HCT116 (cell line): ENCODE measurements around the gene AK4. TPM values are rescaled to one million over a fixed set of nuclear protein-coding genes. Genes with fewer than 3 reads are reported as not detected.
A peak's percentile ranks its signal among the peaks of the same experiment; 100 is the strongest.
"Not testable (repeated sequence)": the region's sequence is repeated elsewhere in the genome, so short reads cannot be mapped to it uniquely, and the experiment has no call there.

Experiments used
- ATAC-seq: fragments of 200-7000 bp; cut with Tn5 transposase; 2 replicates; pipeline ENCODE4 v1.9.1; 2020; ENCODE audit warnings: mild to moderate bottlenecking, moderate library complexity
- BruUV-seq: library from RNA; stranded (reverse); fragments of 400-500 nt; replicated peaks from 2 replicates; lab custom pipeline; 2021; lab: Mats Ljungman, UMichigan
- CTCF ChIA-PET: fragments of 300-600 bp; sonication (Branson Sonifier 250); formaldehyde crosslinking; loops from one replicate; lab custom pipeline; 2021; ENCODE audit warnings: antibody characterized with exemption; lab: Charles Lee
- POLR2A ChIA-PET: fragments of 300-600, 350-600 bp; sonication (Branson Sonifier 250); formaldehyde crosslinking; loops from one replicate; lab custom pipeline; 2021; ENCODE audit warnings: antibody characterized with exemption; lab: Charles Lee
- RAD21 ChIA-PET, 2 experiments: fragments of 300-600 bp; sonication (Branson Sonifier 250); formaldehyde crosslinking; loops; one replicate each; lab custom pipeline; 2023; ENCODE audit warnings: low total read pairs in 2 of 2; ENCODE audit not compliant: uncharacterized antibody in 2 of 2, unreplicated experiment in 2 of 2, low non-redundant PET in 1 of 2; lab: Charles Lee
- DNase-seq: peaks from one replicate; pipeline ENCODE4 v3.0.0-alpha.2; 2010; ENCODE audit warnings: low read depth, low spot score
- H2AFZ ChIP-seq: fragments of 200-600 bp; shearing (Covaris generic), sonication (generic); 2 replicates; pipeline ENCODE4 v1.6.1; 2017; ENCODE audit warnings: low read depth, mixed run types, mixed read lengths, antibody characterized with exemption, low read length; ENCODE audit not compliant: poor library complexity, severe bottlenecking
- H3K27ac ChIP-seq: 2 replicates; pipeline ENCODE4 v1.5.1; 2012; ENCODE audit warnings: low read depth, low read length
- H3K27me3 ChIP-seq: fragments of 200-600 bp; sonication (generic); 2 replicates; pipeline ENCODE4 v1.6.1; 2016; ENCODE audit warnings: mixed run types, low read length, mixed read lengths; ENCODE audit not compliant: insufficient read depth
- H3K36me3 ChIP-seq, 2 experiments: fragments of 200-500 bp in 1 of 2; fragments of 200-600 bp in 1 of 2; sonication (Bioruptor generic) in 1 of 2; sonication (generic) in 1 of 2; 2 replicates each; pipeline versions ENCODE4 v1.5.1 to v1.6.1; 2014 to 2016; ENCODE audit warnings: low read length in 2 of 2, inconsistent platforms in 1 of 2, mixed read lengths in 1 of 2, mixed run types in 1 of 2; ENCODE audit not compliant: insufficient read depth in 2 of 2, control insufficient read depth in 1 of 2
- H3K4me1 ChIP-seq, 2 experiments: fragments of 200-600 bp in 1 of 2; sonication (generic) in 1 of 2; 2 replicates each; pipeline versions ENCODE4 v1.5.1 to v1.6.1; 2012 to 2017; ENCODE audit warnings: low read length in 2 of 2, inconsistent platforms in 1 of 2, mild to moderate bottlenecking in 1 of 2, mixed read lengths in 1 of 2, mixed run types in 1 of 2, moderate library complexity in 1 of 2; ENCODE audit not compliant: insufficient read depth in 2 of 2, control insufficient read depth in 1 of 2
- H3K4me2 ChIP-seq: fragments of 200-600 bp; sonication (generic); 2 replicates; pipeline ENCODE4 v1.6.1; 2017; ENCODE audit warnings: mixed run types, low read length, mixed read lengths
- H3K4me3 ChIP-seq, 2 experiments: fragments of 200-600 bp in 1 of 2; sonication (generic) in 1 of 2; replicated peaks in 1 of 2; 2 replicates each; pipeline ENCODE4 v1.5.1; 2011 to 2016; ENCODE audit warnings: low read length in 2 of 2, control low read depth in 1 of 2, low read depth in 1 of 2, mild to moderate bottlenecking in 1 of 2, mixed read lengths in 1 of 2, mixed run types in 1 of 2
- H3K79me2 ChIP-seq: fragments of 200-600 bp; sonication (generic); 2 replicates; pipeline ENCODE4 v1.6.1; 2017; ENCODE audit warnings: mild to moderate bottlenecking, mixed run types, low read length, moderate library complexity, mixed read lengths; ENCODE audit not compliant: insufficient read depth
- H3K9ac ChIP-seq: fragments of 200-600 bp; sonication (generic); 2 replicates; pipeline ENCODE4 v1.6.1; 2016; ENCODE audit warnings: low read length, mixed read lengths
- H3K9me2 ChIP-seq: fragments of 200-600 bp; sonication (generic), shearing (Covaris generic); 2 replicates; pipeline ENCODE4 v1.6.1; 2017; ENCODE audit warnings: mixed run types, mild to moderate bottlenecking, moderate library complexity; ENCODE audit not compliant: insufficient read depth
- H3K9me3 ChIP-seq, 2 experiments: fragments of 200-500 bp in 1 of 2; fragments of 200-600 bp in 1 of 2; sonication (Bioruptor generic) in 1 of 2; sonication (generic) in 1 of 2; 2 replicates each; pipeline ENCODE4 v1.6.1; 2014 to 2017; ENCODE audit warnings: low read length in 2 of 2, mixed read lengths in 2 of 2, inconsistent platforms in 1 of 2, low read depth in 1 of 2, mild to moderate bottlenecking in 1 of 2, mixed run types in 1 of 2, moderate library complexity in 1 of 2; ENCODE audit not compliant: control insufficient read depth in 1 of 2, insufficient read depth in 1 of 2
- H4K20me1 ChIP-seq: fragments of 200-600 bp; sonication (generic), shearing (Covaris generic); 2 replicates; pipeline ENCODE4 v1.6.1; 2017; ENCODE audit warnings: mixed run types, mild to moderate bottlenecking, moderate library complexity; ENCODE audit not compliant: insufficient read depth
- ATF3 ChIP-seq: IDR thresholded peaks from 2 replicates; pipeline ENCODE4 v1.6.1; 2012
- CBX3 ChIP-seq: IDR thresholded peaks from 2 replicates; pipeline ENCODE4 v1.6.1; 2012; ENCODE audit warnings: low read depth
- CEBPB ChIP-seq: IDR thresholded peaks from 2 replicates; pipeline ENCODE4 v1.6.1; 2012; ENCODE audit warnings: low read depth
- ELF1 ChIP-seq: IDR thresholded peaks from 2 replicates; pipeline ENCODE4 v1.6.1; 2012; ENCODE audit warnings: low read depth, borderline replicate concordance
- EZH2 ChIP-seq: fragments of 200-600 bp; sonication (generic); IDR thresholded peaks from 2 replicates; pipeline ENCODE4 v1.6.1; 2017; ENCODE audit warnings: antibody characterized with exemption, mixed run types
- EZH2phosphoT487 ChIP-seq: fragments of 200-600 bp; IDR thresholded peaks from 2 replicates; pipeline ENCODE4 v1.6.1; 2018; ENCODE audit warnings: antibody characterized with exemption, borderline replicate concordance
- JUND ChIP-seq: IDR thresholded peaks from 2 replicates; pipeline ENCODE4 v1.6.1; 2012
- POLR2A ChIP-seq: IDR thresholded peaks from 2 replicates; pipeline ENCODE4 v1.7.0; 2011; ENCODE audit warnings: borderline replicate concordance; ENCODE audit not compliant: insufficient read depth, insufficient read length; ENCODE audit errors: extremely low read depth
- POLR2AphosphoS5 ChIP-seq: IDR thresholded peaks from 2 replicates; pipeline ENCODE4 v1.6.1; 2011; ENCODE audit warnings: mild to moderate bottlenecking, low read depth, low read length, moderate library complexity
- RAD21 ChIP-seq: IDR thresholded peaks from 2 replicates; pipeline ENCODE4 v1.6.1; 2012; ENCODE audit warnings: low read depth, mild to moderate bottlenecking
- SP1 ChIP-seq: IDR thresholded peaks from 2 replicates; pipeline ENCODE4 v1.6.1; 2012; ENCODE audit warnings: low read depth
- SRF ChIP-seq: IDR thresholded peaks from 2 replicates; pipeline ENCODE4 v1.6.1; 2012; ENCODE audit warnings: low read depth
- TCF7L2 ChIP-seq: IDR thresholded peaks from 2 replicates; pipeline ENCODE4 v1.7.0; 2011; ENCODE audit warnings: borderline replicate concordance, inconsistent platforms; ENCODE audit not compliant: insufficient read depth, insufficient read length; ENCODE audit errors: extremely low read depth
- ZFX ChIP-seq: fragments of 450-650 bp; IDR thresholded peaks from 2 replicates; pipeline ENCODE4 v1.6.1; 2017
- intact Hi-C: fragments of 100-400 bp; cut with micrococcal nuclease; formaldehyde crosslinking; loops from 2 replicates; pipeline ENCODE4 v1.10.0; 2022
- total RNA-seq: library from RNA; stranded (reverse); gene quantifications from one replicate; pipeline ENCODE4 v1.2.1, GENCODE V29; 2021; ENCODE audit not compliant: unreplicated experiment
- TF ChIP-seq, protein P1 (sequence below): IDR thresholded peaks from 2 replicates; pipeline ENCODE4 v1.6.1; 2012
- TF ChIP-seq, protein P2 (sequence below): IDR thresholded peaks from 2 replicates; pipeline ENCODE4 v1.6.1; 2011; ENCODE audit warnings: mild to moderate bottlenecking, low read length, moderate library complexity; ENCODE audit not compliant: insufficient replicate concordance; ENCODE audit errors: extremely low read depth
- TF ChIP-seq, protein P3 (sequence below): IDR thresholded peaks from 2 replicates; pipeline ENCODE4 v1.6.1; 2012; ENCODE audit warnings: low read depth

Gene AK4
- total RNA-seq, 1 experiment from 2014 or later: 51.5 TPM

GRCh38 chr1:65163201-65163805 is 15.3 kb downstream of the AK4 start:
- Histone ChIP-seq H3K4me3 (no peak overlapping the region), H3K9me2 (no peaks in the 10 kb centered on the region), H3K36me3 (no peaks in the 10 kb centered on the region), H3K9me3 (no peaks in the 10 kb centered on the region), H3K27ac (no peak overlapping the region), H2AFZ (no peak overlapping the region), H3K27me3 (no peaks in the 10 kb centered on the region), H3K4me2 (no peak overlapping the region), H4K20me1 (0 out of 2 replicates have a peak, but pooled peaks cover 5% of the 10 kb centered on the region), H3K4me1 (peaks cover 2 to 22% of the 10 kb centered on the region in 2 experiments; a peak in 2 of 4 replicates), H3K9ac (no peak overlapping the region), H3K79me2 (peaks cover 84% of the 10 kb centered on the region)
- TSS peak; percentile 9 for BruUV-seq
- ChIA-PET RAD21 (no interaction called here), CTCF (no interaction called here), POLR2A (no interaction called here)
- ATAC-seq: no peak
- DNase-seq: no peak
- TF ChIP-seq RAD21: no peak
- TF ChIP-seq JUND: no peak
- TF ChIP-seq, protein P1, sequence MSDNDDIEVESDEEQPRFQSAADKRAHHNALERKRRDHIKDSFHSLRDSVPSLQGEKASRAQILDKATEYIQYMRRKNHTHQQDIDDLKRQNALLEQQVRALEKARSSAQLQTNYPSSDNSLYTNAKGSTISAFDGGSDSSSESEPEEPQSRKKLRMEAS: no peak
- no peak for TF ChIP-seq ELF1
- TF ChIP-seq, protein P2, sequence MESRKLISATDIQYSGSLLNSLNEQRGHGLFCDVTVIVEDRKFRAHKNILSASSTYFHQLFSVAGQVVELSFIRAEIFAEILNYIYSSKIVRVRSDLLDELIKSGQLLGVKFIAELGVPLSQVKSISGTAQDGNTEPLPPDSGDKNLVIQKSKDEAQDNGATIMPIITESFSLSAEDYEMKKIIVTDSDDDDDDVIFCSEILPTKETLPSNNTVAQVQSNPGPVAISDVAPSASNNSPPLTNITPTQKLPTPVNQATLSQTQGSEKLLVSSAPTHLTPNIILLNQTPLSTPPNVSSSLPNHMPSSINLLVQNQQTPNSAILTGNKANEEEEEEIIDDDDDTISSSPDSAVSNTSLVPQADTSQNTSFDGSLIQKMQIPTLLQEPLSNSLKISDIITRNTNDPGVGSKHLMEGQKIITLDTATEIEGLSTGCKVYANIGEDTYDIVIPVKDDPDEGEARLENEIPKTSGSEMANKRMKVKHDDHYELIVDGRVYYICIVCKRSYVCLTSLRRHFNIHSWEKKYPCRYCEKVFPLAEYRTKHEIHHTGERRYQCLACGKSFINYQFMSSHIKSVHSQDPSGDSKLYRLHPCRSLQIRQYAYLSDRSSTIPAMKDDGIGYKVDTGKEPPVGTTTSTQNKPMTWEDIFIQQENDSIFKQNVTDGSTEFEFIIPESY: no peak
- TF ChIP-seq ZFX: no peak
- no peak for TF ChIP-seq CBX3
- no peak for TF ChIP-seq EZH2phosphoT487
- TF ChIP-seq EZH2: no peak
- no peak for TF ChIP-seq SRF
- no peak for TF ChIP-seq TCF7L2
- no peak for TF ChIP-seq ATF3
- TF ChIP-seq POLR2AphosphoS5: no peak
- no peak for TF ChIP-seq POLR2A
- no peak for TF ChIP-seq SP1
- TF ChIP-seq CEBPB: no peak
- TF ChIP-seq, protein P3, sequence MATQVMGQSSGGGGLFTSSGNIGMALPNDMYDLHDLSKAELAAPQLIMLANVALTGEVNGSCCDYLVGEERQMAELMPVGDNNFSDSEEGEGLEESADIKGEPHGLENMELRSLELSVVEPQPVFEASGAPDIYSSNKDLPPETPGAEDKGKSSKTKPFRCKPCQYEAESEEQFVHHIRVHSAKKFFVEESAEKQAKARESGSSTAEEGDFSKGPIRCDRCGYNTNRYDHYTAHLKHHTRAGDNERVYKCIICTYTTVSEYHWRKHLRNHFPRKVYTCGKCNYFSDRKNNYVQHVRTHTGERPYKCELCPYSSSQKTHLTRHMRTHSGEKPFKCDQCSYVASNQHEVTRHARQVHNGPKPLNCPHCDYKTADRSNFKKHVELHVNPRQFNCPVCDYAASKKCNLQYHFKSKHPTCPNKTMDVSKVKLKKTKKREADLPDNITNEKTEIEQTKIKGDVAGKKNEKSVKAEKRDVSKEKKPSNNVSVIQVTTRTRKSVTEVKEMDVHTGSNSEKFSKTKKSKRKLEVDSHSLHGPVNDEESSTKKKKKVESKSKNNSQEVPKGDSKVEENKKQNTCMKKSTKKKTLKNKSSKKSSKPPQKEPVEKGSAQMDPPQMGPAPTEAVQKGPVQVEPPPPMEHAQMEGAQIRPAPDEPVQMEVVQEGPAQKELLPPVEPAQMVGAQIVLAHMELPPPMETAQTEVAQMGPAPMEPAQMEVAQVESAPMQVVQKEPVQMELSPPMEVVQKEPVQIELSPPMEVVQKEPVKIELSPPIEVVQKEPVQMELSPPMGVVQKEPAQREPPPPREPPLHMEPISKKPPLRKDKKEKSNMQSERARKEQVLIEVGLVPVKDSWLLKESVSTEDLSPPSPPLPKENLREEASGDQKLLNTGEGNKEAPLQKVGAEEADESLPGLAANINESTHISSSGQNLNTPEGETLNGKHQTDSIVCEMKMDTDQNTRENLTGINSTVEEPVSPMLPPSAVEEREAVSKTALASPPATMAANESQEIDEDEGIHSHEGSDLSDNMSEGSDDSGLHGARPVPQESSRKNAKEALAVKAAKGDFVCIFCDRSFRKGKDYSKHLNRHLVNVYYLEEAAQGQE: no peak
- intact Hi-C loops: no loop called here

- H3K4me3 ChIP-seq, POLR2A ChIA-PET, H3K9ac ChIP-seq, H3K9me2 ChIP-seq, BruUV-seq, H3K36me3 ChIP-seq, H3K27me3 ChIP-seq, RAD21 ChIA-PET, H4K20me1 ChIP-seq, H3K27ac ChIP-seq, H3K4me2 ChIP-seq, H3K9me3 ChIP-seq, CTCF ChIA-PET, intact Hi-C loops, DNase-seq, H2AFZ ChIP-seq, ATAC-seq: not testable (repeated sequence)
- Histone ChIP-seq H3K79me2 (peaks cover 84% of the 10 kb centered on the region), H3K4me1 (peaks cover 2 to 17% of the 10 kb centered on the region in 2 experiments; a peak in 2 of 4 replicates)
Measured at GRCh38 chr1:65164101-65164500, 16.1 kb downstream of the AK4 start.
